WTC11 (cell line): ENCODE data around the gene TMA16. TPM values are rescaled to one million over a fixed set of nuclear protein-coding genes. Genes with fewer than 3 reads are reported as not detected.
"Not testable (repeated sequence)": the region's sequence is repeated elsewhere in the genome, so short reads cannot be mapped to it uniquely, and the experiment has no call there.

Experiments used
- ATAC-seq: fragments of 200-7000 bp; cut with Tn5 transposase; 2 replicates; pipeline ENCODE4 v1.10.0; 2021; ENCODE audit warnings: mild to moderate bottlenecking, moderate library complexity
- CTCF ChIA-PET: fragments of 300-600 bp; sonication (Branson Sonifier 250); formaldehyde crosslinking; loops from one replicate; lab custom pipeline; 2021; ENCODE audit warnings: antibody characterized with exemption; lab: Charles Lee
- POLR2A ChIA-PET: fragments of 350-600 bp; sonication (Branson Sonifier 250); formaldehyde crosslinking; loops from one replicate; lab custom pipeline; 2021; ENCODE audit warnings: antibody characterized with exemption; lab: Charles Lee
- DNase-seq: peaks from one replicate; pipeline ENCODE4 v3.0.0; 2021; ENCODE audit warnings: low spot score
- H3K27ac Mint-ChIP-seq: 2 replicates; pipeline ENCODE4 v1.8.0; 2021; ENCODE audit warnings: mixed read lengths
- H3K27me3 Mint-ChIP-seq: 2 replicates; pipeline ENCODE4 v1.8.0; 2021; ENCODE audit warnings: low read depth, mild to moderate bottlenecking, moderate library complexity, mixed read lengths
- H3K36me3 Mint-ChIP-seq: 2 replicates; pipeline ENCODE4 v1.8.0; 2021; ENCODE audit warnings: mixed read lengths
- H3K4me1 Mint-ChIP-seq: 2 replicates; pipeline ENCODE4 v1.8.0; 2022; ENCODE audit warnings: mixed read lengths
- H3K4me3 Mint-ChIP-seq: 2 replicates; pipeline ENCODE4 v1.8.0; 2021; ENCODE audit warnings: mild to moderate bottlenecking, moderate library complexity, mixed read lengths
- H3K9me3 Mint-ChIP-seq: 2 replicates; pipeline ENCODE4 v1.8.0; 2021; ENCODE audit warnings: mixed read lengths
- CREB1 ChIP-seq: sonication (generic); formaldehyde crosslinking; IDR thresholded peaks from 2 replicates; pipeline ENCODE4 v1.8.0; 2023; ENCODE audit warnings: mild to moderate bottlenecking, missing genetic modification reagents
- ERG ChIP-seq: fragments of 250-450 bp; sonication (Bioruptor Pico); IDR thresholded peaks from 2 replicates; pipeline ENCODE4 v1.8.0; 2021; ENCODE audit warnings: mild to moderate bottlenecking
- ETV6 ChIP-seq: sonication (generic); formaldehyde crosslinking; IDR thresholded peaks from 2 replicates; pipeline ENCODE4 v1.8.1; 2022; ENCODE audit warnings: mild to moderate bottlenecking, missing genetic modification reagents
- GABPB1 ChIP-seq: sonication (generic); formaldehyde crosslinking; IDR thresholded peaks from 2 replicates; pipeline ENCODE4 v1.8.1; 2023; ENCODE audit warnings: mild to moderate bottlenecking, missing genetic modification reagents
- NFE2L1 ChIP-seq: sonication (generic); formaldehyde crosslinking; IDR thresholded peaks from 2 replicates; pipeline ENCODE4 v1.8.1; 2023; ENCODE audit warnings: missing genetic modification reagents
- NR1H2 ChIP-seq: sonication (generic); formaldehyde crosslinking; IDR thresholded peaks from 2 replicates; pipeline ENCODE4 v1.9.0; 2021; ENCODE audit warnings: mild to moderate bottlenecking, moderate library complexity, missing genetic modification reagents
- PRDM15 ChIP-seq: sonication (generic); formaldehyde crosslinking; IDR thresholded peaks from 2 replicates; pipeline ENCODE4 v1.8.0; 2022; ENCODE audit warnings: missing genetic modification reagents
- SMAD3 ChIP-seq: sonication (generic); formaldehyde crosslinking; IDR thresholded peaks from 2 replicates; pipeline ENCODE4 v1.8.0; 2022; ENCODE audit warnings: missing genetic modification reagents, mild to moderate bottlenecking, borderline replicate concordance
- SP1 ChIP-seq: sonication (generic); formaldehyde crosslinking; conservative IDR thresholded peaks from 2 replicates; pipeline ENCODE4 v1.8.1; 2022; ENCODE audit warnings: missing genetic modification reagents
- ZNF232 ChIP-seq: sonication (generic); formaldehyde crosslinking; IDR thresholded peaks from 2 replicates; pipeline ENCODE4 v1.8.0; 2022; ENCODE audit warnings: mild to moderate bottlenecking, missing genetic modification reagents
- total RNA-seq: library from RNA; stranded (reverse); gene quantifications from 3 replicates; pipeline ENCODE4 v1.2.3, GENCODE V29; 2021
- TF ChIP-seq, protein P1 (sequence below): sonication (generic); formaldehyde crosslinking; IDR thresholded peaks from 2 replicates; pipeline ENCODE4 v1.8.1; 2023; ENCODE audit warnings: mild to moderate bottlenecking, missing genetic modification reagents, moderate library complexity
- TF ChIP-seq, protein P2 (sequence below): sonication (generic); formaldehyde crosslinking; IDR thresholded peaks from 2 replicates; pipeline ENCODE4 v1.8.1; 2022; ENCODE audit warnings: low read depth, missing genetic modification reagents, borderline replicate concordance
- TF ChIP-seq, protein P3 (sequence below): sonication (generic); formaldehyde crosslinking; IDR thresholded peaks from 2 replicates; pipeline ENCODE4 v1.8.0; 2023; ENCODE audit warnings: missing genetic modification reagents, mild to moderate bottlenecking, borderline replicate concordance
- TF ChIP-seq, protein P4 (sequence below): sonication (generic); formaldehyde crosslinking; IDR thresholded peaks from 2 replicates; pipeline ENCODE4 v1.8.0; 2022; ENCODE audit warnings: mild to moderate bottlenecking, missing genetic modification reagents

The TMA16 gene
- total RNA-seq, 1 experiment from 2014 or later = 63.7 TPM

DNA sequence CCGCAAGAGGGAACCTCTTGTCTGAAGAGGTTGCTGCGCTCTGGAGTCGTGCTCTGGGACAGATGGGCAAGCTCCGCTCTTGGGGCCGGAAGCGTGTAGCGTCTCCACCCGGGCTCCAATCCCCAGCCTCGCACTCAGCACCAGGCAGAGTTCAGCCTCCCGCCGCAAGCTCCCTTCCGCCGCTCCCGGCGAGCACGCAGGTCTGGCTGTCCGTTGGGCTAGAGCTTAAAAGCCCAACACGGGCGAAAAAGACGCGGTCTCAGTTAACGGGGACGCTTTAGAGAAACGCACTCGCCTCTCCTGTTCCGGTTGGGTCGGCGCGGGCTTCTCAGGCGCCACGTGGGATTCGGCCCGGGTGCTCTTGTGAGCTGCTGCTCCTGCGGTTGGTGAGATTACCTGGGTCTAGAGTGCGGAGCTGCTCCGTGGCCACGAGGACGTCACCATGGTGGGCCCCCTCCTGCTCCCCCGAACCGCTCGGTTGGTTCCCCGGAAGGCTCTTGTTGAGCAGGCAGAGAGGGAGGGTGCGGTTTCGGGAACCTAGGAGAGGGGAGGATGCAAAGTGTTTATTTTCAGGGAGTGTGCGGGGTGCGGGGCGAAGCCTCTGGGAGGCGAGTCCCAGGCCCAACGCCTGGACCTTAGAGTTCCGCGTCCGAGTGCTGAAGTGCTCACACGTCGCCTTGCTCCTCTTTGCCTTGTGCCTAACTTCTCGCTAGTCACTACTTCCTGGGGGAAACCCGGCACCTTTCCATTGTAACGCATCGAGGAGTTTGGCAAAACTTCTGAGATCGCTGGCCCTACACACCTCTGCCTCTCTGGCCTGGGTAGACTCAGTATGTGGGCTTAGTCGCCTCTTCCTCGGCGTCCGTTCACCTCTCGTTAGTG lies at the start of gene TMA16 (continued):
- TF ChIP-seq ERG = no peak
- TF ChIP-seq, protein P1, sequence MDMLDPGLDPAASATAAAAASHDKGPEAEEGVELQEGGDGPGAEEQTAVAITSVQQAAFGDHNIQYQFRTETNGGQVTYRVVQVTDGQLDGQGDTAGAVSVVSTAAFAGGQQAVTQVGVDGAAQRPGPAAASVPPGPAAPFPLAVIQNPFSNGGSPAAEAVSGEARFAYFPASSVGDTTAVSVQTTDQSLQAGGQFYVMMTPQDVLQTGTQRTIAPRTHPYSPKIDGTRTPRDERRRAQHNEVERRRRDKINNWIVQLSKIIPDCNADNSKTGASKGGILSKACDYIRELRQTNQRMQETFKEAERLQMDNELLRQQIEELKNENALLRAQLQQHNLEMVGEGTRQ (CRISPR knock-in tag) = peak; percentile 49
- TF ChIP-seq, protein P2, sequence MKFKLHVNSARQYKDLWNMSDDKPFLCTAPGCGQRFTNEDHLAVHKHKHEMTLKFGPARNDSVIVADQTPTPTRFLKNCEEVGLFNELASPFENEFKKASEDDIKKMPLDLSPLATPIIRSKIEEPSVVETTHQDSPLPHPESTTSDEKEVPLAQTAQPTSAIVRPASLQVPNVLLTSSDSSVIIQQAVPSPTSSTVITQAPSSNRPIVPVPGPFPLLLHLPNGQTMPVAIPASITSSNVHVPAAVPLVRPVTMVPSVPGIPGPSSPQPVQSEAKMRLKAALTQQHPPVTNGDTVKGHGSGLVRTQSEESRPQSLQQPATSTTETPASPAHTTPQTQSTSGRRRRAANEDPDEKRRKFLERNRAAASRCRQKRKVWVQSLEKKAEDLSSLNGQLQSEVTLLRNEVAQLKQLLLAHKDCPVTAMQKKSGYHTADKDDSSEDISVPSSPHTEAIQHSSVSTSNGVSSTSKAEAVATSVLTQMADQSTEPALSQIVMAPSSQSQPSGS = no peak
- TF ChIP-seq GABPB1 = peak; percentile 83
- 0 out of 2 replicates have a peak, but pooled peaks have one; percentile 62 for TF ChIP-seq CREB1 (CRISPR knock-in tag)
- TF ChIP-seq, protein P3, sequence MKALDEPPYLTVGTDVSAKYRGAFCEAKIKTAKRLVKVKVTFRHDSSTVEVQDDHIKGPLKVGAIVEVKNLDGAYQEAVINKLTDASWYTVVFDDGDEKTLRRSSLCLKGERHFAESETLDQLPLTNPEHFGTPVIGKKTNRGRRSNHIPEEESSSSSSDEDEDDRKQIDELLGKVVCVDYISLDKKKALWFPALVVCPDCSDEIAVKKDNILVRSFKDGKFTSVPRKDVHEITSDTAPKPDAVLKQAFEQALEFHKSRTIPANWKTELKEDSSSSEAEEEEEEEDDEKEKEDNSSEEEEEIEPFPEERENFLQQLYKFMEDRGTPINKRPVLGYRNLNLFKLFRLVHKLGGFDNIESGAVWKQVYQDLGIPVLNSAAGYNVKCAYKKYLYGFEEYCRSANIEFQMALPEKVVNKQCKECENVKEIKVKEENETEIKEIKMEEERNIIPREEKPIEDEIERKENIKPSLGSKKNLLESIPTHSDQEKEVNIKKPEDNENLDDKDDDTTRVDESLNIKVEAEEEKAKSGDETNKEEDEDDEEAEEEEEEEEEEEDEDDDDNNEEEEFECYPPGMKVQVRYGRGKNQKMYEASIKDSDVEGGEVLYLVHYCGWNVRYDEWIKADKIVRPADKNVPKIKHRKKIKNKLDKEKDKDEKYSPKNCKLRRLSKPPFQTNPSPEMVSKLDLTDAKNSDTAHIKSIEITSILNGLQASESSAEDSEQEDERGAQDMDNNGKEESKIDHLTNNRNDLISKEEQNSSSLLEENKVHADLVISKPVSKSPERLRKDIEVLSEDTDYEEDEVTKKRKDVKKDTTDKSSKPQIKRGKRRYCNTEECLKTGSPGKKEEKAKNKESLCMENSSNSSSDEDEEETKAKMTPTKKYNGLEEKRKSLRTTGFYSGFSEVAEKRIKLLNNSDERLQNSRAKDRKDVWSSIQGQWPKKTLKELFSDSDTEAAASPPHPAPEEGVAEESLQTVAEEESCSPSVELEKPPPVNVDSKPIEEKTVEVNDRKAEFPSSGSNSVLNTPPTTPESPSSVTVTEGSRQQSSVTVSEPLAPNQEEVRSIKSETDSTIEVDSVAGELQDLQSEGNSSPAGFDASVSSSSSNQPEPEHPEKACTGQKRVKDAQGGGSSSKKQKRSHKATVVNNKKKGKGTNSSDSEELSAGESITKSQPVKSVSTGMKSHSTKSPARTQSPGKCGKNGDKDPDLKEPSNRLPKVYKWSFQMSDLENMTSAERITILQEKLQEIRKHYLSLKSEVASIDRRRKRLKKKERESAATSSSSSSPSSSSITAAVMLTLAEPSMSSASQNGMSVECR (CRISPR knock-in tag) = peak; percentile 23; the same call in 1 of the 2 replicates
- TF ChIP-seq PRDM15 = no peak
- TF ChIP-seq ZNF232 = peak; percentile 71; the same call in 1 of the 2 replicates
- 0 out of 2 replicates have a peak, but pooled peaks have one; percentile 52 for TF ChIP-seq SMAD3 (CRISPR knock-in tag)
- peak; percentile 95 for TF ChIP-seq ETV6
- TF ChIP-seq NFE2L1 = peak; percentile 73
- TF ChIP-seq, protein P4, sequence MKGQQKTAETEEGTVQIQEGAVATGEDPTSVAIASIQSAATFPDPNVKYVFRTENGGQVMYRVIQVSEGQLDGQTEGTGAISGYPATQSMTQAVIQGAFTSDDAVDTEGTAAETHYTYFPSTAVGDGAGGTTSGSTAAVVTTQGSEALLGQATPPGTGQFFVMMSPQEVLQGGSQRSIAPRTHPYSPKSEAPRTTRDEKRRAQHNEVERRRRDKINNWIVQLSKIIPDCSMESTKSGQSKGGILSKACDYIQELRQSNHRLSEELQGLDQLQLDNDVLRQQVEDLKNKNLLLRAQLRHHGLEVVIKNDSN (CRISPR knock-in tag) = peak; percentile 73
- peak; percentile 65 for TF ChIP-seq SP1 (CRISPR knock-in tag)
- TF ChIP-seq NR1H2 = no peak

DNA sequence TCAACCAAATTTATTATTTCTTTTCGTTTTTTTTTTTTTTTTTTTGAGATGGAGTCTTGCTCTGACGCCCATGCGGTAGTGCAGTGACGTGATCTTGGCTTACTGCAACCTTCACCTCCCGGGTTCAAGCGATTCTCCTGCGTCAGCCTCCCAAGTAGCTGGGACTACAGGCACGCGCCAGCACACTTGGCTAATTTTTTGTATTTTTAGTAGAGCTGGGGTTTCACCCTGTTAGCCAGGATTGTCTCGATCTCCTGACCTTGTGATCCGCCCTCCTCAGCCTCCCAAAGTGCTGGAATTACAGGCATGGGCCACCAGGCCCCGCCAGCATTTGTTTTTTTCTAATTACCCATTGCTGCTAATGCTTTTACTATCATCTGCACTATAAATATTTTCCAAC lies 47.5 kb upstream of the TMA16 start:
- POLR2A ChIA-PET = interaction anchor here (0.7 kb wide), 1 partner anchor 149 kb away, joined by 3 read pairs; no protein-coding TSS in a partner anchor
- H3K4me1 Mint-ChIP-seq, H3K36me3 Mint-ChIP-seq, H3K27me3 Mint-ChIP-seq, ATAC-seq, H3K27ac Mint-ChIP-seq, CTCF ChIA-PET, H3K4me3 Mint-ChIP-seq, DNase-seq, H3K9me3 Mint-ChIP-seq: not testable (repeated sequence)
